KMS-11 (cell line): Measurements from ENCODE around the gene SH2B2.
"Not testable (repeated sequence)": the region's sequence is repeated elsewhere in the genome, so short reads cannot be mapped to it uniquely, and the experiment has no call there.

ENCODE experiments used
- H2AFZ ChIP-seq: fragments of 200-600 bp; sonication (generic); 2 replicates; pipeline ENCODE4 v1.6.1; 2016; ENCODE audit warnings: antibody characterized with exemption, mixed run types, low read depth
- H3K27ac ChIP-seq: fragments of 200-600 bp; sonication (generic); 2 replicates; pipeline ENCODE4 v1.6.1; 2016; ENCODE audit warnings: mild to moderate bottlenecking, mixed run types
- H3K27me3 ChIP-seq: fragments of 200-600 bp; sonication (generic); 2 replicates; pipeline ENCODE4 v1.6.1; 2017; ENCODE audit warnings: mild to moderate bottlenecking, low read depth, mixed run types, moderate library complexity; ENCODE audit not compliant: insufficient read depth
- H3K36me3 ChIP-seq: fragments of 200-600 bp; sonication (generic); 2 replicates; pipeline ENCODE4 v1.6.1; 2017; ENCODE audit warnings: mild to moderate bottlenecking, mixed run types; ENCODE audit not compliant: insufficient read depth
- H3K4me1 ChIP-seq: fragments of 200-600 bp; sonication (generic); 2 replicates; pipeline ENCODE4 v1.6.1; 2016; ENCODE audit warnings: mild to moderate bottlenecking, low read depth, mixed run types; ENCODE audit not compliant: poor library complexity, severe bottlenecking
- H3K4me2 ChIP-seq: fragments of 200-600 bp; sonication (generic); 2 replicates; pipeline ENCODE4 v1.7.0; 2016; ENCODE audit warnings: mild to moderate bottlenecking, mixed run types
- H3K4me3 ChIP-seq: fragments of 200-600 bp; sonication (generic); IDR thresholded peaks from 2 replicates; pipeline ENCODE4 v1.6.1; 2017; ENCODE audit warnings: low read depth, low read length, mixed read lengths; ENCODE audit not compliant: insufficient read depth
- H3K79me2 ChIP-seq: fragments of 200-600 bp; sonication (generic); 2 replicates; pipeline ENCODE4 v1.6.1; 2016; ENCODE audit warnings: low read depth, mixed run types; ENCODE audit not compliant: insufficient read depth
- H3K9ac ChIP-seq: fragments of 200-600 bp; sonication (generic); 2 replicates; pipeline ENCODE4 v1.6.1; 2016; ENCODE audit warnings: mild to moderate bottlenecking, mixed run types
- H4K20me1 ChIP-seq: fragments of 200-600 bp; sonication (generic); 2 replicates; pipeline ENCODE4 v1.6.1; 2016; ENCODE audit warnings: mild to moderate bottlenecking, mixed run types; ENCODE audit not compliant: insufficient read depth
- TF ChIP-seq, protein P1 (sequence below): fragments of 200-600 bp; sonication (generic); conservative IDR thresholded peaks from 2 replicates; pipeline ENCODE4 v1.6.1; 2017; ENCODE audit warnings: low read depth, mild to moderate bottlenecking, antibody characterized with exemption, low read length, moderate library complexity, mixed read lengths

SH2B2 gene

DNA sequence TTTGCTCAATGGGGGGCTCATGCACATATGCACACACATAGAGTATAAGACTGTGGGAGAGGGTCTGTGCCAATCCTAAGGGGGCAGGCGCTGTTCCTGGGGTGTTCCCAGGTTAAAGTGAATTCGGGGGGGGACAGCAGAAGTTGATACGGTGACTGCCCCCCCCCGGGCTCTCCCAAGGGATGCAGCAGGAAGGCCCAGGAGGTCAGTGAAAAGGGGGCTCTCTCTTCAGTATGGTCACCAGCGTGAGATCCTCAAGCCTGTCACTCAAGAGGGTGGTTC, 37.2 kb downstream of the SH2B2 start:
- Histone ChIP-seq H4K20me1 (no peaks in the 10 kb centered on the region), H3K36me3 (no peaks in the 10 kb centered on the region), H3K79me2 (no peaks in the 10 kb centered on the region), H3K27me3 (no peaks in the 10 kb centered on the region), H3K27ac (no peak overlapping the region), H2AFZ (no peak overlapping the region), H3K4me3 (no peak overlapping the region), H3K4me2 (no peak overlapping the region), H3K4me1 (no peaks in the 10 kb centered on the region), H3K9ac (no peak overlapping the region)
- TF ChIP-seq, protein P1, sequence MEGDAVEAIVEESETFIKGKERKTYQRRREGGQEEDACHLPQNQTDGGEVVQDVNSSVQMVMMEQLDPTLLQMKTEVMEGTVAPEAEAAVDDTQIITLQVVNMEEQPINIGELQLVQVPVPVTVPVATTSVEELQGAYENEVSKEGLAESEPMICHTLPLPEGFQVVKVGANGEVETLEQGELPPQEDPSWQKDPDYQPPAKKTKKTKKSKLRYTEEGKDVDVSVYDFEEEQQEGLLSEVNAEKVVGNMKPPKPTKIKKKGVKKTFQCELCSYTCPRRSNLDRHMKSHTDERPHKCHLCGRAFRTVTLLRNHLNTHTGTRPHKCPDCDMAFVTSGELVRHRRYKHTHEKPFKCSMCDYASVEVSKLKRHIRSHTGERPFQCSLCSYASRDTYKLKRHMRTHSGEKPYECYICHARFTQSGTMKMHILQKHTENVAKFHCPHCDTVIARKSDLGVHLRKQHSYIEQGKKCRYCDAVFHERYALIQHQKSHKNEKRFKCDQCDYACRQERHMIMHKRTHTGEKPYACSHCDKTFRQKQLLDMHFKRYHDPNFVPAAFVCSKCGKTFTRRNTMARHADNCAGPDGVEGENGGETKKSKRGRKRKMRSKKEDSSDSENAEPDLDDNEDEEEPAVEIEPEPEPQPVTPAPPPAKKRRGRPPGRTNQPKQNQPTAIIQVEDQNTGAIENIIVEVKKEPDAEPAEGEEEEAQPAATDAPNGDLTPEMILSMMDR: no peak

DNA sequence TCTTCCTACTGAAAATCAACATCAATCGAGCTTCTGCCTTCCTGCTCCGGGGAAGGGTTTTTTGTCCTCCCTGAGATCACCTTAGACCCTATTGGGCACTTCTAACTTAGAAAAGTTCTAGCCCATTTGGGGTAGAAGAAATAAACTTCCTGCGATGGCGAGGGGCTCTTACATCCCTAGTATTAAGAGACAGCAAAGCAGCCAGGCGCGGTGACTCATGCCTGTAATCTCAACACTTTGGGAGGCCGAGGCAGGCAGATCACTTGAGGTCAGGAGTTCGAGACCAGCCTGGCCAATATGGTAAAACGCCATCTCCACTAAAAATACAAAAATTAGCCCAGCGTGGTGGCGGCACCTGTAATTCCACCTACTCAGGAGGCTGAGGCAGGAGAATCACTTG, 38.4 kb downstream of the SH2B2 start:
- H3K9ac ChIP-seq, H3K27ac ChIP-seq, H3K36me3 ChIP-seq, H3K4me1 ChIP-seq, H3K27me3 ChIP-seq, H3K4me3 ChIP-seq, H4K20me1 ChIP-seq, H3K79me2 ChIP-seq, H3K4me2 ChIP-seq, H2AFZ ChIP-seq: not testable (repeated sequence)

GRCh38 chr7:102326157-102326889, 39.7 kb downstream of the SH2B2 start:
- Histone ChIP-seq H3K27ac (no peak overlapping the region), H3K9ac (no peak overlapping the region), H2AFZ (no peak overlapping the region), H3K4me2 (no peak overlapping the region), H3K36me3 (no peaks in the 10 kb centered on the region), H3K27me3 (no peaks in the 10 kb centered on the region), H3K4me1 (no peaks in the 10 kb centered on the region), H3K4me3 (no peak overlapping the region), H4K20me1 (no peaks in the 10 kb centered on the region), H3K79me2 (no peaks in the 10 kb centered on the region)
- TF ChIP-seq, protein P1: no peak

DNA sequence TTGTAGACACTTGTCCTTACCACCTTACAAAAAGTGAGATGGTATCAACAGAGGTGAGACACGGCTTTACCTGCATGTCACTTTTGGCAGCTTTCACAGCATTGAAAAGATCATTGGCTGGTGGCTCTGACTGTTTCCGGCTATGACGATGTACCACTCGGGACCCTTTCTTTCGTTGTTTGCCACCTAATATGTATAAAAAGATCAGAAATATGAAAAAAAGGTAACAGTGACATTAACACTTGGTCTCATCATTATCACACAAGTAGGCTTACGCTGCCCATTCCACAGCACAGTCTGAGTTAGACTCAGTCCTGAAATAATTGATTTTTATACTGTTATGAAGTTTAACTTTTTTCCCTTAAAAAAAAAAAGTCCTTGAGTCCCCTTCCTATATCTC, 40.5 kb downstream of the SH2B2 start:
- H3K36me3 ChIP-seq, H3K27me3 ChIP-seq, H3K4me3 ChIP-seq, H4K20me1 ChIP-seq, H3K4me2 ChIP-seq, H3K4me1 ChIP-seq, H3K9ac ChIP-seq, H2AFZ ChIP-seq, H3K27ac ChIP-seq, H3K79me2 ChIP-seq: not testable (repeated sequence)

DNA sequence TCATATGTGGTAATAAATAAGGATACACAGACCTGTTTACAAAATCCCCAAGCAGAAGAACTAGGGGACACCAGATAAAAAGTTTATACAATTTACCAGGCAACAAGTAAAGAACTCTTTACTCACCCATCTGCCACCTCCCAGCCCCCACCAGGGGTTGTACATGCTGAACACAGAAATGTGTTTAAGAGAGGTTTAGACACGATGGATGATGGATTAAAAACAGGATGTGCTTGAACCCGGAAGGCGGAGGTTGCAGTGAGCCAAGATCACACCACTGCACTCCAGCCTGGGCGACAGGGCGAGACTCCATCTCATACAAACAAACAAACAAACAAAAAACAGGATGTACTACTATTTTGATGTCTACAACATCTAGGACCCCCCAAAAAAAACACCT, 42.2 kb downstream of the SH2B2 start:
- not testable (repeated sequence) for H3K4me2 ChIP-seq, H4K20me1 ChIP-seq, H3K79me2 ChIP-seq, H3K9ac ChIP-seq, H3K4me3 ChIP-seq, H3K27me3 ChIP-seq, H3K4me1 ChIP-seq, H2AFZ ChIP-seq, H3K27ac ChIP-seq, H3K36me3 ChIP-seq

DNA sequence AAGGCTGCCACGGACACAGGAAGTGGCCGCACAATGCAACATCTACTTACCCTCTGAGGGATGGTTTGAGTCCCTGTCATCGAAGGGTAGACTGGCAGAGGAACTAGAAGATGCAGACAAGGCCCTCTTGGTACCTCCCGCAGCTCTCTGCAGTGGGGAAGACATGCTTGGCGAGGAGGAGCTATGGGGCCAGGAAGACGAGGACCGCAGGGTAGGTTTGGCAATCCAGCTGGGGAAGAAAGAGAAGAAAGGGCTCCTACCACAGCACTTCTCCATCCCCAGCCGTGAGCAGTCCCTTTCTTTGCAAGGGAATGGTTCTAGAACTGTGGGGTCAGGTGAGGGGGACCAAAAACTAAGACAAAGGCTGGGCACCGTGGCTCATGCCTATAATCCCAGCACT, 42.7 kb downstream of the SH2B2 start:
- H3K9ac ChIP-seq, H3K4me2 ChIP-seq, H4K20me1 ChIP-seq, H3K27me3 ChIP-seq, H3K4me3 ChIP-seq, H2AFZ ChIP-seq, H3K27ac ChIP-seq, H3K4me1 ChIP-seq, H3K79me2 ChIP-seq, H3K36me3 ChIP-seq: not testable (repeated sequence)

- not testable (repeated sequence) for H4K20me1 ChIP-seq, H3K27me3 ChIP-seq, H2AFZ ChIP-seq, H3K4me1 ChIP-seq, H3K4me2 ChIP-seq, H3K79me2 ChIP-seq, H3K9ac ChIP-seq, H3K4me3 ChIP-seq, H3K27ac ChIP-seq, H3K36me3 ChIP-seq
These were observed 44.2 kb downstream of the SH2B2 start for GRCh38 chr7:102330666-102331460.

GRCh38 chr7:102335574-102335973, 48.9 kb downstream of the SH2B2 start:
- H3K36me3 ChIP-seq, H3K27ac ChIP-seq, H3K4me1 ChIP-seq, H3K9ac ChIP-seq, H2AFZ ChIP-seq, H3K27me3 ChIP-seq, H3K79me2 ChIP-seq, H3K4me2 ChIP-seq, H3K4me3 ChIP-seq, H4K20me1 ChIP-seq: not testable (repeated sequence)

DNA sequence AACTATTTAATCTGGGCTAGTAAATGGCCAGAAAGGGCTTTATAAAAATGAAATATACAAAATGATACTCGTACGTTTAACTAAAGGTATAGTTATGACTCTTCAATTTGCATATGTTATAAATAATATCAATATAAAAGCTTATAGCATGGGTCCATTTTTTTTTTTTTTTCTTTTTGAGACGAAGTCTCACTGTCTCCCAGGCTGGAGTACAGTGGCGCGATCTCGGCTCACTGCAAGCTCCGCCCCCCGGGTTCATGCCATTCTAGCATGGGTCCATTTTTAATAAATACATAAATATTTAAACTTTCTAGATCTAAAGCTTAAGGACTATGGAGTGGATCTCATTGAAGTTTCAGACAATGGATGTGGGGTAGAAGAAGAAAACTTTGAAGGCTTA, 50.3 kb downstream of the SH2B2 start:
- H3K4me3 ChIP-seq, H3K36me3 ChIP-seq, H4K20me1 ChIP-seq, H3K4me1 ChIP-seq, H3K79me2 ChIP-seq, H2AFZ ChIP-seq, H3K27ac ChIP-seq, H3K9ac ChIP-seq, H3K27me3 ChIP-seq, H3K4me2 ChIP-seq: not testable (repeated sequence)
